Smooth muscle cell (in vitro differentiated cells): ENCODE measurements around the gene TRPC3. TPM values are rescaled to one million over a fixed set of nuclear protein-coding genes. Genes with fewer than 3 reads are reported as not detected.

Source experiments
- DNase-seq: peaks from one replicate; lab custom pipeline; 2025; ENCODE audit not compliant: unreplicated experiment; lab: John Stamatoyannopoulos, UW
- H2AFZ ChIP-seq: fragments of 200-600 bp; sonication (generic); 2 replicates; pipeline ENCODE4 v1.6.0; 2016; ENCODE audit warnings: antibody characterized with exemption, low read depth, mild to moderate bottlenecking
- H3F3A ChIP-seq: fragments of 200-600 bp; sonication (generic); 2 replicates; pipeline ENCODE4 v1.6.0; 2017; ENCODE audit warnings: antibody characterized with exemption, low read depth
- H3K27ac ChIP-seq: fragments of 200-600 bp; sonication (generic); 2 replicates; pipeline ENCODE4 v1.5.1; 2016; ENCODE audit warnings: low read depth, mild to moderate bottlenecking
- H3K27me3 ChIP-seq: fragments of 200-600 bp; sonication (generic); 2 replicates; pipeline ENCODE4 v1.6.1; 2016; ENCODE audit warnings: low read depth, mild to moderate bottlenecking
- H3K36me3 ChIP-seq: fragments of 200-600 bp; sonication (generic); 2 replicates; pipeline ENCODE4 v1.5.1; 2016; ENCODE audit warnings: low read depth
- H3K4me1 ChIP-seq: fragments of 200-600 bp; sonication (generic); 2 replicates; pipeline ENCODE4 v1.5.1; 2016; ENCODE audit warnings: low read depth
- H3K4me2 ChIP-seq: fragments of 200-600 bp; sonication (generic); 2 replicates; pipeline ENCODE4 v1.6.0; 2016; ENCODE audit warnings: mild to moderate bottlenecking
- H3K4me3 ChIP-seq: fragments of 200-600 bp; sonication (generic); 2 replicates; pipeline ENCODE4 v1.5.1; 2016; ENCODE audit warnings: mild to moderate bottlenecking
- H3K79me2 ChIP-seq: fragments of 200-600 bp; sonication (generic); 2 replicates; pipeline ENCODE4 v1.6.0; 2016; ENCODE audit warnings: low read depth, mild to moderate bottlenecking
- H3K9ac ChIP-seq: fragments of 200-600 bp; sonication (generic); 2 replicates; pipeline ENCODE4 v1.6.0; 2016; ENCODE audit warnings: low read depth
- H3K9me3 ChIP-seq: fragments of 200-600 bp; sonication (generic); replicated peaks from 2 replicates; pipeline ENCODE4 v1.5.1; 2016; ENCODE audit warnings: low read depth
- H4K20me1 ChIP-seq: fragments of 200-600 bp; sonication (generic); 2 replicates; pipeline ENCODE4 v1.6.0; 2016; ENCODE audit warnings: low read depth
- WGBS: methylation state at CpG from one replicate; pipeline ENCODE4 v1.1.7; 2016; ENCODE audit warnings: low lambda C conversion rate; 5-methylcytosine and 5-hydroxymethylcytosine counted together
- polyA plus RNA-seq: library from polyadenylated mRNA; unstranded; fragments of >200 nt; fragmentation: Nextera tagmentation; extraction: Ambion mirVana; gene quantifications from 2 replicates; pipeline ENCODE4 v1.2.1, GENCODE V29; 2016
- total RNA-seq: library from RNA; depleted of rRNA; stranded (reverse); fragments of >200 nt; gene quantifications from 2 replicates; pipeline ENCODE4 v1.2.3, GENCODE V29; 2014
- TF ChIP-seq, protein P1 (sequence below): fragments of 200-600 bp; sonication (generic); IDR thresholded peaks from 2 replicates; pipeline ENCODE4 v1.5.1; 2017; ENCODE audit warnings: borderline replicate concordance, mild to moderate bottlenecking, antibody characterized with exemption; ENCODE audit not compliant: insufficient read depth, poor library complexity, severe bottlenecking

Gene TRPC3
- total and polyA plus RNA-seq, 2 experiments from 2014 or later, result 0.17 to 0.36 TPM

DNA sequence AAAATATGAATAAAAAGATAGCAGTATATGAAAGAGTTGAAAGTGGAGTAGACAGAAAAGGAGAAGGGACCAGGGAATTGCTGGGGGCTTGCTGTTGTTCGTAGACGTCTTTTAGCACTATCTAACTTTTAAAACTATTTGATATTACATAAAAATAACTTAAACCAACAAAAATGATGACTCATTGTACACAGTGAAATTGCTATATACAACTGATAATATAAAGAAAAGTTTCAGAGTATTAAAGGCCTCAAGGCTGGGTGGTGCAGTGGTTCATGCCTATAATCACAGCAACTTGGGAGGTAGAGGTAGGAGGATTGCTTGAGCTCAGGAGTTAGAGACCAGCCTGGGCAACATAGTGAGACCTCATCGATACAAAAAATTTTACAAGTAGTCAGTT, 5.2 kb downstream of the TRPC3 start:
- 94% methylated on average over 3 of the region's 3 CpGs for WGBS
- TF ChIP-seq, protein P1, sequence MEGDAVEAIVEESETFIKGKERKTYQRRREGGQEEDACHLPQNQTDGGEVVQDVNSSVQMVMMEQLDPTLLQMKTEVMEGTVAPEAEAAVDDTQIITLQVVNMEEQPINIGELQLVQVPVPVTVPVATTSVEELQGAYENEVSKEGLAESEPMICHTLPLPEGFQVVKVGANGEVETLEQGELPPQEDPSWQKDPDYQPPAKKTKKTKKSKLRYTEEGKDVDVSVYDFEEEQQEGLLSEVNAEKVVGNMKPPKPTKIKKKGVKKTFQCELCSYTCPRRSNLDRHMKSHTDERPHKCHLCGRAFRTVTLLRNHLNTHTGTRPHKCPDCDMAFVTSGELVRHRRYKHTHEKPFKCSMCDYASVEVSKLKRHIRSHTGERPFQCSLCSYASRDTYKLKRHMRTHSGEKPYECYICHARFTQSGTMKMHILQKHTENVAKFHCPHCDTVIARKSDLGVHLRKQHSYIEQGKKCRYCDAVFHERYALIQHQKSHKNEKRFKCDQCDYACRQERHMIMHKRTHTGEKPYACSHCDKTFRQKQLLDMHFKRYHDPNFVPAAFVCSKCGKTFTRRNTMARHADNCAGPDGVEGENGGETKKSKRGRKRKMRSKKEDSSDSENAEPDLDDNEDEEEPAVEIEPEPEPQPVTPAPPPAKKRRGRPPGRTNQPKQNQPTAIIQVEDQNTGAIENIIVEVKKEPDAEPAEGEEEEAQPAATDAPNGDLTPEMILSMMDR, result no peak

DNA sequence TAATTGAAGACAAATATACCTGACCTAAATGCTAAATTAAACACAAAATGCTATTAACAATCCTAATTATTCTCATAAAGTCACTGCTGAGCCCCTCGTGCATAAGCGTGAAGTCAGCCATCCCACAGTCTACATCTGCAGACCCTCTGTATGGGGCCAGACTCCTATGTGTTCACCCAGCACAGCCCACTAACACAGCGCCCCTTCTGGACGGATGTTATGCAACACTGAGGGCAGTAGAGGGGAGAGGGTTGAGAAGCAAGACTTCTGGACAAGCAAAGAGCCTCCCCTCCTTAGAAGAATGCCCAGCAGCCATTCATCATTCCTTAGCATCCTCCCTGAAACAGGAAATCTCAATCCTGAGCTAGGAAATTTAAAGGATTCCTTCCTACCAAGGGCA, 7.9 kb downstream of the TRPC3 start:
- no peak overlapping the region for H3K9ac ChIP-seq
- H3K9me3 ChIP-seq, result no peaks in the 10 kb centered on the region
- TF ChIP-seq, protein P1, result peak; percentile 18
- no peaks in the 10 kb centered on the region for H3K4me1 ChIP-seq
- H3K4me2 ChIP-seq, result no peak overlapping the region
- 31% methylated on average over 4 of the region's 4 CpGs for WGBS
- no peak for DNase-seq
- peaks cover 31% of the 10 kb centered on the region for H3K27me3 ChIP-seq
- no peaks in the 10 kb centered on the region for H3K79me2 ChIP-seq
- H2AFZ ChIP-seq, result no peak overlapping the region
- H4K20me1 ChIP-seq, result no peaks in the 10 kb centered on the region
- H3K36me3 ChIP-seq, result no peaks in the 10 kb centered on the region
- no peak overlapping the region for H3K27ac ChIP-seq
- H3K4me3 ChIP-seq, result no peak overlapping the region
- no peaks in the 10 kb centered on the region for H3F3A ChIP-seq

More for the DNA sequence above, 5.2 kb downstream of the TRPC3 start:
- H3F3A ChIP-seq, result no peaks in the 10 kb centered on the region
- peaks cover 58% of the 10 kb centered on the region for H3K27me3 ChIP-seq
- no peaks in the 10 kb centered on the region for H3K9me3 ChIP-seq
- H3K4me3 ChIP-seq, result no peak overlapping the region
- H3K4me1 ChIP-seq, result peaks cover 7% of the 10 kb centered on the region
- H3K4me2 ChIP-seq, result no peak overlapping the region
- no peaks in the 10 kb centered on the region for H4K20me1 ChIP-seq
- H3K27ac ChIP-seq, result no peak overlapping the region
- no peaks in the 10 kb centered on the region for H3K36me3 ChIP-seq
- no peaks in the 10 kb centered on the region for H3K79me2 ChIP-seq
- no peak overlapping the region for H3K9ac ChIP-seq
- DNase-seq, result no peak
- H2AFZ ChIP-seq, result no peak overlapping the region

DNA sequence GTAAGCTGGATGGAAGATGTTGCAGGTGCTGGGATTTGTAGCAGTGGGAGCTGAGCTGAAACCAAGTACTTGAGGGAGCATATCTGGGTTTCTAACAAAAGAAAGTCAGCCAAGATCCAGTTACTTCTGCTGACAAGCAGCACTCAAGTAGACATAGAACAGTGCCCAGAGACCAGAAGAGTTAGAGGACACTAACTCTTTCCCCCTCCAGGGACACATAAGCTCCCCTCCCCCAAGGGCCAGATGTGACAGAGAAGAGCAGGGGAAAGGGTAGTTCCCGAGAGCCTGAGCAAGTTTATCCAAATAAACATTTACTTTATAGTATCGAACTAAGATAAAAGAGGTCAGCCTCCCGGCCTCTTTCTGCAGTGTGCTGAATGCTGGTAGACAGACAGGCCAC, 12.2 kb downstream of the TRPC3 start:
- 28% methylated on average over 3 of the region's 3 CpGs for WGBS
- H4K20me1 ChIP-seq, result no peaks in the 10 kb centered on the region
- no peak overlapping the region for H2AFZ ChIP-seq
- H3K79me2 ChIP-seq, result no peaks in the 10 kb centered on the region
- H3K36me3 ChIP-seq, result no peaks in the 10 kb centered on the region
- H3K27me3 ChIP-seq, result no peaks in the 10 kb centered on the region
- no peaks in the 10 kb centered on the region for H3K9me3 ChIP-seq
- no peaks in the 10 kb centered on the region for H3K4me1 ChIP-seq
- no peak overlapping the region for H3K27ac ChIP-seq
- H3K9ac ChIP-seq, result no peak overlapping the region
- H3F3A ChIP-seq, result no peaks in the 10 kb centered on the region
- TF ChIP-seq, protein P1, result no peak
- H3K4me3 ChIP-seq, result no peak overlapping the region
- peak overlapping the region; percentile 13 for H3K4me2 ChIP-seq
- no peak for DNase-seq

DNA sequence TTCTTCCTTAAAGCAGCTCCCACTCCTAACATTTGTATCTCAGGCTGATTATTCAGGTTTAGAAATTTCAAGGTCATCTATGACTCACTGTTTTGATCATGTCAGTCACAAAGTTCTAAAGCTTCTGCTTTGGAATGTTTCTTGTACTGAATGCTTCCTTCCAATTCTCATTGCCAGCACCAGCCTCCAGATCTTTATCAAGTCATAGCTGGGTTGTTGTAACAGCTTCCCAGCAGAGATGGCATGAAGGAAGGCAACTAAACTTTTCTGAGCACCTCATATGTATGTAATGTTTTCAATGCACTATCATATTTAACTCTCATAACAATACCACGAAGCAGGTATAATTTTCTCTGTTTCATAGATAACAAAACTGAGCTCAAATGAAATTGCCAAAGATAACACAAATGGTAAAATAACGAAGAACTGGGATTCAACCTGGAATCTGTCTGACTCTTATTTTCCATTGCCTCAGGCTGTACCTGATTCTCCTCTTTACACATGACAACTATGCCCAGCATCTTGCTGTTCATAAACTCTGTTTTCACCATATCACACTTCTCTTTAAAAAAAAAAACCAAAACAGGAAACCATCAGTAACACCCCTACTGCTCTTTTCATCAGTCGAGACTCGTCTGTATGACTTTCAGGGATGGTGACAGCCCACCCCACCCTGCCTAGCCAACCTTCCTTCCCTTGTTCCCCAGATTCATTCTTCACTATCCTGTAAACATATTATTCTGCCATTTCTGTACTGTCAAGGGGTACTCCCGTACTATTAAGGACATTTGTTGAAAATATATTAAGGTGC, 13.4 kb downstream of the TRPC3 start:
- Histone ChIP-seq H3F3A (no peaks in the 10 kb centered on the region), H2AFZ (no peak overlapping the region), H3K4me3 (no peak overlapping the region), H4K20me1 (no peaks in the 10 kb centered on the region), H3K9me3 (no peaks in the 10 kb centered on the region), H3K27me3 (no peaks in the 10 kb centered on the region), H3K36me3 (no peaks in the 10 kb centered on the region), H3K27ac (no peak overlapping the region), H3K79me2 (no peaks in the 10 kb centered on the region), H3K9ac (no peak overlapping the region), H3K4me2 (no peak overlapping the region), H3K4me1 (no peaks in the 10 kb centered on the region)
- no peak for DNase-seq
- WGBS, result 66% methylated on average over 5 of the region's 5 CpGs
- TF ChIP-seq, protein P1, result no peak
